Glutamatergic neuron (in vitro differentiated cells): ENCODE results near the gene HDGFL2. TPM values are rescaled to one million over a fixed set of nuclear protein-coding genes. Genes with fewer than 3 reads are reported as not detected.

Experiments
- DNase-seq: peaks from one replicate; pipeline ENCODE4 v3.0.0; 2022
- H3K27ac Mint-ChIP-seq: one replicate; pipeline ENCODE4 v1.8.0; 2020; ENCODE audit warnings: mild to moderate bottlenecking, mixed read lengths, inconsistent platforms; ENCODE audit not compliant: unreplicated experiment
- H3K27me3 Mint-ChIP-seq: one replicate; pipeline ENCODE4 v1.8.0; 2020; ENCODE audit warnings: mild to moderate bottlenecking, moderate library complexity, mixed read lengths, inconsistent platforms; ENCODE audit not compliant: unreplicated experiment
- H3K36me3 Mint-ChIP-seq: one replicate; pipeline ENCODE4 v1.8.0; 2020; ENCODE audit warnings: mild to moderate bottlenecking, mixed read lengths, inconsistent platforms; ENCODE audit not compliant: unreplicated experiment
- H3K4me1 Mint-ChIP-seq: one replicate; pipeline ENCODE4 v1.8.0; 2020; ENCODE audit warnings: mild to moderate bottlenecking, low read depth, mixed read lengths, inconsistent platforms; ENCODE audit not compliant: unreplicated experiment
- H3K4me3 Mint-ChIP-seq: one replicate; pipeline ENCODE4 v1.8.0; 2020; ENCODE audit warnings: mild to moderate bottlenecking, mixed read lengths, inconsistent platforms; ENCODE audit not compliant: unreplicated experiment
- H3K9me3 Mint-ChIP-seq: one replicate; pipeline ENCODE4 v1.8.0; 2020; ENCODE audit warnings: mild to moderate bottlenecking, moderate library complexity, mixed read lengths, inconsistent platforms; ENCODE audit not compliant: unreplicated experiment
- CTCF ChIP-seq: fragments of 200-600 bp; sonication (generic); IDR thresholded peaks from one replicate; pipeline ENCODE4 v1.5.0; 2021; ENCODE audit not compliant: partially characterized antibody, unreplicated experiment
- total RNA-seq: library from RNA; stranded (reverse); fragmentation: NEBNext Ultra II Directional; extraction: Animal tissue kit (Norgen Biotek cat#: 25700); gene quantifications from one replicate; pipeline ENCODE4 v1.2.1, GENCODE V29; 2021; ENCODE audit not compliant: unreplicated experiment

Gene HDGFL2
- total RNA-seq, 1 donor from 2014 or later, result 118 TPM

DNA sequence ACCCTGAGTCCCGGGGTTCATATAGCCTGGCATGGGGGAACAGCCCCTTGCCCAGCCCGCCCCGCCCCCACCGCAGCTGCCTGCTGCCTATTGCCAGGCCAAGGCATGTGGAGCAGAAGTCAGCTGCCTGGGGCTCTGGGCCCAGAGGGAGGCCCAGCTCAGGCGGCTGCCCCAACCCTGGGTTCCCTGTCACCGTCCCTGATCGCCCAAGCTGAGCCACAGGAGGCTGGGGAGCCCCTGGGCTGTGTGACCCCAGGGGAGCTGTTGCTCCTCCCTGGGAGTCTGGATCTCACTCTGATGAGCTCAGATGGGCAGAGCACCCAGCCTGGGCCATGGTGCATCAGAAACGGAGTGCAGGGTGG is 44.8 kb downstream of the HDGFL2 start:
- TF ChIP-seq CTCF, result no peak
- DNase-seq, result no peak
- peaks cover 2% of the 10 kb centered on the region for H3K27me3 Mint-ChIP-seq
- no peaks in the 10 kb centered on the region for H3K4me1 Mint-ChIP-seq
- peaks cover 3% of the 10 kb centered on the region for H3K9me3 Mint-ChIP-seq
- H3K27ac Mint-ChIP-seq, result no peak overlapping the region
- no peak overlapping the region for H3K4me3 Mint-ChIP-seq
- no peaks in the 10 kb centered on the region for H3K36me3 Mint-ChIP-seq

DNA sequence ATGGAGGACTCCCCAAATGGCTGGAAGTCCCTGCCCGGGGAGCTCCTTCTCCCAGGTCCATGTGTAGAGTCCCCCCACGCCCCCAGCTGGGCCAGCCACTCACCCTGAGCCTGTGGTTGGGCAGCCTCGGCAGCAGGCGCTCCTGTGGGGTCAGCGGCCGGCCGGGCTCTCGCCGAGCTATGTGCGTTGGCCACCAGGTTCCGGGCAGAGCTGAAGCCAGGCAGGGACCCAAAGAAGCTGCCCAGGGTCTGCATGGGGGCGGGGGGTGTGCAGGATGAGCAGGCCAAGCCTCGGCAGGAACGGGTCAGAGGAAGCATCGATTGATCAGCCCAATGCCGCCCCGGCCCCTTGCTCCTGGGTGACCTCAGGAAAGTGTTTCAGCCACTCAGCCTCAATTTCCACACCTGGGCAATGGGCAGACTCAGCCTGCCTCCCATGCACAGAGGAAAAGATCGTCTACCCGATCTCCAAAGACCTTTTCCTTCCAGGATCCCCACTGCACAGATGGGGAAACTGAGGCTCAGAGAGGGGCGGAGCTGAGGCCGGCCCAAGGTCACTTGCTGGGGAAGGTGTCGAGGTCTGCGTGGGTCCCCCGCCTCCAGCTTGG is 45.5 kb downstream of the HDGFL2 start:
- DNase-seq, result no peak
- Mint-ChIP-seq H3K27ac (no peak overlapping the region), H3K4me1 (no peaks in the 10 kb centered on the region), H3K36me3 (no peaks in the 10 kb centered on the region), H3K9me3 (peaks cover 3% of the 10 kb centered on the region), H3K4me3 (no peak overlapping the region), H3K27me3 (peaks cover 2% of the 10 kb centered on the region)
- no peak for TF ChIP-seq CTCF

DNA sequence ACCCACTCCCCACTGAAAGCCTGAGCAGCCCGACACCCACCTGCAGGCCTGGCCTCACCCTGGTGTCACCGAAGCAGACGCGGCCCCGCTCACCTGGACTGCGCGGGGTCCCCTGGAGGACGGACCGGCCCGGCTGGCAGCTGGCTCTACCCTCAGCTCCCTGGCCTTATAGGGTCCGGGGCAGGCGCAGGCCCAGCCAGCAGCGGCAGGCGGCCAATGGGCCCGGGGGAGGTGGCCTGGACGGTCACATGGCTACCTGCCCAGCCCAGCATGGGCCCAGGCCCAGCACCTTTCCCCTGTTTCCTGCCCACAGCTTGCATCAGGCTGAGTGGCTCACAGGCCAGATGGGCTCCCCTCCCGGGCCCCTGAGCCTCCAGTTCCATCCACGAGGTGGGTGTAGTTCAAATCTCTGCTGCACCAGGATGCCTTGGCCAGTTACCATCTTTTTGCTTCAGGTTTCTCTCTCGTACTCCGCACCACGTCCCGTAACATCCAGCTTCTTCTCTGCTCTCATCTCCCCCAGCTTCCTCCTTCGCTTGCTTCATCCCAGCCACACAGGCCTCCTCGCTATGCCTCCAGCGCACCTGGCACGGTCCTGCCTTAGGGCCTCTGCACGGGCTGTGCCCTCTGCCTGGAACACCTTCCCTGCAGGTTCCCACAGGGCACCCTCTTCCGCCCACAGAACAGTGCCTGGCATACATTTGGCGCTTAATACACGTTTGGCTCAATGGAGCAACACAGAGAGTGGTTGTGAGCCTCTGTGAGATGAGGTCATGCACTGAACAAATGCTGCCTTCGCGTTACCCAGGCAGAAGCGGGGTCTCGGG is 46.5 kb downstream of the HDGFL2 start, which contains the start of gene PLIN4:
Gene PLIN4 (minus strand): TSS at position 142 of the 827 bp plus-strand sequence. CDS start 214 bp downstream, outside the sequence.
- no peak for TF ChIP-seq CTCF
- H3K4me3 Mint-ChIP-seq, result no peak within 1 kb of the TSS

GRCh38 chr19:4519172-4519496 is 47.0 kb downstream of the HDGFL2 start:
- no peak overlapping the region for H3K27ac Mint-ChIP-seq
- DNase-seq, result no peak
- H3K4me3 Mint-ChIP-seq, result no peak overlapping the region
- H3K4me1 Mint-ChIP-seq, result no peaks in the 10 kb centered on the region
- H3K9me3 Mint-ChIP-seq, result peaks cover 3% of the 10 kb centered on the region
- peaks cover 2% of the 10 kb centered on the region for H3K27me3 Mint-ChIP-seq
- H3K36me3 Mint-ChIP-seq, result no peaks in the 10 kb centered on the region
- no peak for TF ChIP-seq CTCF

More for the DNA sequence above, 46.5 kb downstream of the HDGFL2 start, which contains the start of gene PLIN4:
- H3K36me3 Mint-ChIP-seq, result no peaks in the 10 kb centered on the region
- no peak within 1 kb of the TSS for H3K27ac Mint-ChIP-seq
- H3K9me3 Mint-ChIP-seq, result peaks cover 3% of the 10 kb centered on the region
- DNase-seq, result no peak
- no peaks in the 10 kb centered on the region for H3K4me1 Mint-ChIP-seq
- peaks cover 2% of the 10 kb centered on the region for H3K27me3 Mint-ChIP-seq

- peak overlapping the region; percentile 8 for H3K27ac Mint-ChIP-seq
- H3K36me3 Mint-ChIP-seq, result no peaks in the 10 kb centered on the region
- peaks cover 3% of the 10 kb centered on the region for H3K9me3 Mint-ChIP-seq
- no peak for DNase-seq
- TF ChIP-seq CTCF, result no peak
- H3K4me1 Mint-ChIP-seq, result no peaks in the 10 kb centered on the region
- H3K4me3 Mint-ChIP-seq, result peak overlapping the region; percentile 20
- peaks cover 2% of the 10 kb centered on the region for H3K27me3 Mint-ChIP-seq
Observed at GRCh38 chr19:4519521-4520277, 47.6 kb downstream of the HDGFL2 start.
